Fibroblast of the aortic adventitia (primary cell): ENCODE data around the gene EVX1. TPM values are rescaled to one million over a fixed set of nuclear protein-coding genes. Genes with fewer than 3 reads are reported as not detected.
A peak's percentile ranks its signal among the peaks of the same experiment; 100 is the strongest.

Experiments
- DNase-seq: peaks from one replicate; pipeline ENCODE4 v3.0.0-alpha.2; 2010; ENCODE audit warnings: low read depth
- H3K4me3 ChIP-seq: 2 replicates; pipeline ENCODE4 v1.5.1; 2011; ENCODE audit warnings: low read depth, mild to moderate bottlenecking, control low read depth, low read length, moderate library complexity
- CTCF ChIP-seq: IDR thresholded peaks from 2 replicates; pipeline ENCODE4 v1.5.1; 2011; ENCODE audit warnings: mild to moderate bottlenecking, low read length, control low read depth, inconsistent platforms; ENCODE audit not compliant: insufficient read depth
- total RNA-seq: library from RNA; depleted of rRNA; stranded (reverse); fragments of >200 nt; gene quantifications from 2 replicates; pipeline ENCODE4 v1.2.3, GENCODE V29; 2012; ENCODE audit warnings: low replicate concordance

Gene EVX1
- total RNA-seq, 1 donor = not detected

GRCh38 chr7:27237735-27238334 is 4.8 kb upstream of the EVX1 start:
- TF ChIP-seq CTCF = no peak
- H3K4me3 ChIP-seq = no peak overlapping the region
- DNase-seq = peak; percentile 8

- H3K4me3 ChIP-seq = no peak overlapping the region
- DNase-seq = no peak
- no peak for TF ChIP-seq CTCF
Observed at GRCh38 chr7:27238979-27239386, 3.6 kb upstream of the EVX1 start.

DNA sequence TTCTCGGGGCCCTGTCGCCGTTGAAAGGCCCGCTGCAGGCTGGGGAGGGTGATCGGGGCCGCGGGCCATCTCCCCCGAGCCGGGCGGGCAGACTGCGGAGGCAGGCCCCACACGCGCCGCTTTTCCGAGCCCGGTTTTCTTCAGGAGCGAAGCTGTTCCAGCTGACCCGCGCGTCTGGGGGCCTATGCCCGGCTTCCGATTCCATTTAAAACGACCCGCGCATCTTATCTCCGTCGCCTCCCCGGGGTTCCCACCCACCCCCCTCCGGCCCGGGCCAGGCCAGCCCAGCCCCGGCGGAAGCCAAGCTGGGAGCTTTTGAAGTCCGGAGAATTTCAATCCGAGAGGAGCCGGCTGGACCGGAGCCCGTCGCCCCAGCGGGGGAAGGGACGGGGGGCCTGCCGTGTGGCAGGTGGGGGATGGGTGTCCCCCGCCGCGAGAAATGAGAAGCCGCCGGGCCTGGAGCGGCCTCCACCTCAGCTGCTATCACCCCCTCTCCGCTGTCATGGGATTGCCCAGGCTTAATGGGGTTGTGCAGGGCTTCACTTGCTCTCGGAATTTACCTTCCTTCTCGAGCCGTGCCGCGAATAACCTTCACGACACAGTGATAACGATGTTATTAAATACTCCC is 3.1 kb upstream of the EVX1 start:
- no peak overlapping the region for H3K4me3 ChIP-seq
- DNase-seq = no peak
- TF ChIP-seq CTCF = no peak

- TF ChIP-seq CTCF = no peak
- DNase-seq = no peak
Observed at GRCh38 chr7:27240015-27240731, 2.4 kb upstream of the EVX1 start.

GRCh38 chr7:27241189-27242056 is 1.2 kb upstream of the EVX1 start:
- no peak for DNase-seq
- no peak overlapping the region for H3K4me3 ChIP-seq
- no peak for TF ChIP-seq CTCF

More at GRCh38 chr7:27240015-27240731, 2.4 kb upstream of the EVX1 start:
- no peak overlapping the region for H3K4me3 ChIP-seq

GRCh38 chr7:27242154-27242553 is 448 bp upstream of the EVX1 start:
- H3K4me3 ChIP-seq = no peak overlapping the region
- TF ChIP-seq CTCF = no peak
- no peak for DNase-seq
